Left lobe of liver (tissue), 2 donors: ENCODE data around the gene ARSD. TPM values are rescaled to one million over a fixed set of nuclear protein-coding genes. Genes with fewer than 3 reads are reported as not detected.
"Not testable (repeated sequence)": the region's sequence is repeated elsewhere in the genome, so short reads cannot be mapped to it uniquely, and the experiment has no call there.

Source experiments
- ATAC-seq: fragments of 200-7000 bp; cut with Tn5 transposase; one replicate; pipeline ENCODE4 v1.9.1; 2020; ENCODE audit warnings: mild to moderate bottlenecking, moderate library complexity
- DNase-seq: peaks from one replicate; pipeline ENCODE4 v3.0.0-alpha.2; 2020; ENCODE audit warnings: low spot score
- total RNA-seq: library from RNA; stranded (reverse); gene quantifications from one replicate; pipeline ENCODE4 v1.2.1, GENCODE V29; 2021
- donor health status: DM: no; HTN: no; CAD: no; lungs with moderate emphysema.
- donor health status: DM: no; HTN: yes; CAD: no.

ARSD gene, protein sequence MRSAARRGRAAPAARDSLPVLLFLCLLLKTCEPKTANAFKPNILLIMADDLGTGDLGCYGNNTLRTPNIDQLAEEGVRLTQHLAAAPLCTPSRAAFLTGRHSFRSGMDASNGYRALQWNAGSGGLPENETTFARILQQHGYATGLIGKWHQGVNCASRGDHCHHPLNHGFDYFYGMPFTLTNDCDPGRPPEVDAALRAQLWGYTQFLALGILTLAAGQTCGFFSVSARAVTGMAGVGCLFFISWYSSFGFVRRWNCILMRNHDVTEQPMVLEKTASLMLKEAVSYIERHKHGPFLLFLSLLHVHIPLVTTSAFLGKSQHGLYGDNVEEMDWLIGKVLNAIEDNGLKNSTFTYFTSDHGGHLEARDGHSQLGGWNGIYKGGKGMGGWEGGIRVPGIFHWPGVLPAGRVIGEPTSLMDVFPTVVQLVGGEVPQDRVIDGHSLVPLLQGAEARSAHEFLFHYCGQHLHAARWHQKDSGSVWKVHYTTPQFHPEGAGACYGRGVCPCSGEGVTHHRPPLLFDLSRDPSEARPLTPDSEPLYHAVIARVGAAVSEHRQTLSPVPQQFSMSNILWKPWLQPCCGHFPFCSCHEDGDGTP
- total RNA-seq = 35.4 TPM

DNA sequence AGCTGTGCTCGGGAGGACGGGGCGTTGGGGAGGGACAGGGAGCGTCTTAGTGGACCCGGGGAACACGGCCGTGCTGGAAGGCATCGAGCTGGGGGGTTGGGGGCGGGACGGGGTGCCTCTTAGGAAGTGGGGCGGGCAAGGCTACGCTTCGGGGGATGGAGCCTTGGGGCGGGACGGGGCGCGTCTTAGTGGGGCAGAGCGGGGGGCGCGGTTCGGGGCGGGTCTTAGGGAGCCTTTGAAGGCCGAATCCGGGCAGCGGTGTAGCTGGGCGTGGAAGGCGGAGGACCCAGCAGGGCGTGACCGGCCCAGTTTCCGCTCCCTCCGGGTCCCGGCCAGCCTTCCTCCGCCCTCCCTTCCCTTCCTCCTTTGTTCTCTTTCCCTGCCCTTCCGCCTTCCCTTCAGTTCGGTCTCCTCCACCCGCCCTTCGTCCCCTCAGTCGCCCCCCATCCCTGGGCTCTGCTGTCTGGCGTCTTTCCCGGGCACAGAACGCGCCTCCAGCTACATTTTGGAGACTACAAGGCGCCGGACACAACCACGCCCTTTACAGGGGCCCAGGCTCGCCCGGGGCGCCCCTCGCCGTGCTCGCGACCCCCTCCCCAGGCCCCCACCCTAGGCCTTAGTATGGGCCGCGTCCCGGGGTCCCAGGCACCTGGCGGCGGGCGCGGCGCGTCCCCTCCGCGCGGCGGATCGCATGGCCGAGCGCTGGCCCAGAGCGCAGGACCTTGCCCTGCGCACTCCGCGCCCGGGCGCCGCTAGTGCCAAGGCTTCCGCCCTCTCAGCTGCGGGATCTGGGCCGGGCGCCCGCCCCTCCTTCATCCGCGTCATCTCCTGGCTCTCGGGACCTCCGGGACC lies at the start of gene ARSD:
Gene ARSD, minus strand, starts transcription at position 757 of the 852 bp plus-strand sequence. Its CDS starts 64 bp downstream, at position 693.
- peak; percentile 84 for ATAC-seq
- DNase-seq = peak; percentile 90

DNA sequence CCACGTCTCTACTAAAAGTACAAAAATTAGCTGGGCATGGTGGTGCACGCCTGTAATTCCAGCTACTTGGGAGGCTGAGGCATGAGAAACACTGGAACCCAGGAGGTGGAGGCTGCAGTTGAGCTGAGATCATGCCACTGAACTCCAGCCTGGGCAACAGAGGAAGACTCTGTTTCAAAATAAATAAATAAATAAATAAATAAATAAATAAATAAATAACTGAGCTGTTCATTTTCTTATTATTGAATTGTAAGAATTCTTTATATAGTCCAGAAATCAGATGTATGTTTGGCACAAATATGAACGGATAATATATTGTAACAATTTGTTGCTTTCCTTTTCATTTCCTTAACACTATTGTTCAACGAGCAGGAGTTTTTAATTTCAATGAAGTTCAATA lies 49.5 kb upstream of the ARSD start:
- ATAC-seq = not testable (repeated sequence)

DNA sequence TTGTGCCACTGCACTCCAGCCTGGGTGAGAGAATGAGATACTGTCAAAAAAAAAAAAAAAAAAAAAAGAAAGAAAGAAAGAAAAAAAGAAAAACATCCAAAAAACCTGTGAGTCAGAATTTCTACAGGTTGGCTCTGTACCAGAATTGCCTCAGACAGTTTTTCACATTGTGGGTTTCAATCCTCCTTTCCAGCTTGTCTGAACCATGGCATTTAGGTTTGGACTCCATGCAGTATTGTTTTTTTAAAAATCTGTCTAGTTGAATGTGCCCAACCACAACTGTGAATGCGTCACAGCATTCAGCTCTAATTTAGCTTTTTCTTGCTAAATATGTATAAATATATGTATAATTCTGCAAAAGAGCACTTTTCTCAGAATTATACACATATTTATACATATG lies 45.8 kb upstream of the ARSD start:
- no peak for ATAC-seq
- no peak for DNase-seq

More for the DNA sequence above, 49.5 kb upstream of the ARSD start:
- DNase-seq = not testable (repeated sequence)

DNA sequence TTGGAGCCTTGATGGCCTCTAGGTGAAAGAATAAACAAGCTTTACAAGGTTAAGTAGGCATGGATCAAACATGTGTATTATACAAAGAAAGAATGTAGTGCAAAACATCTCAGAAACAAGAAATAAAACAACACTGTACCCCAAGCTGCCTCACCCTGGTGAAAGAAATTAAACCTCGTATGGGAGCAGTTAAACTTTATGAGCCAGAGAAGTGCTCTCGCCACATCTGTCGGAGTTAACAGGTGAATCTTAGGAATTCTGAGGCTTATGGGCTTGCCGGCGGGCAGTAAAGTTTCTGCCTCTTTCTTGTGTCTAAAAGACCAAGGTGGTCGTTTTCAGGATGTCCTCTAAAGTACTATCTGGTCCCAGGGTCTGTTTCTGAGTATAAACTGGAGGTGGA lies 43.3 kb upstream of the ARSD start:
- ATAC-seq (no peak), DNase-seq (no peak)

DNA sequence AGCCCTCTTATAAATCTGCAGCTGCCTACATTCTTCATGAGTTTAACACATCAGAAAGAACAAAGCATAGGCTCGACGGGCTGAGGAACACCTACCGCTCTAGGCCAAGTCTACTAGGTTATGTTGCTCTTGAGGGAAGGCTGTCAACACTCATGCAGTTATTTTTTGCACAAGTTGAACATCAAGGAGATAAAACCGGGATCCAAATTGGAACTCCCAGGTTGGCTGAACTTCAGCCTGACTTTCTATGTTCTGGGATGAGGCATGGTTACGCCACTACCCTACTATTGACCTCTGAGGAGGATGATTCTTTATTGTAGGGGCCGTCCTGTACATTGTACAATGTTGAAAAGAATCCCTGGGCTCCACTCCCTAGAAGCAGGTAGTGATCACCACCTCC lies 39.9 kb upstream of the ARSD start:
- no peak for ATAC-seq

DNA sequence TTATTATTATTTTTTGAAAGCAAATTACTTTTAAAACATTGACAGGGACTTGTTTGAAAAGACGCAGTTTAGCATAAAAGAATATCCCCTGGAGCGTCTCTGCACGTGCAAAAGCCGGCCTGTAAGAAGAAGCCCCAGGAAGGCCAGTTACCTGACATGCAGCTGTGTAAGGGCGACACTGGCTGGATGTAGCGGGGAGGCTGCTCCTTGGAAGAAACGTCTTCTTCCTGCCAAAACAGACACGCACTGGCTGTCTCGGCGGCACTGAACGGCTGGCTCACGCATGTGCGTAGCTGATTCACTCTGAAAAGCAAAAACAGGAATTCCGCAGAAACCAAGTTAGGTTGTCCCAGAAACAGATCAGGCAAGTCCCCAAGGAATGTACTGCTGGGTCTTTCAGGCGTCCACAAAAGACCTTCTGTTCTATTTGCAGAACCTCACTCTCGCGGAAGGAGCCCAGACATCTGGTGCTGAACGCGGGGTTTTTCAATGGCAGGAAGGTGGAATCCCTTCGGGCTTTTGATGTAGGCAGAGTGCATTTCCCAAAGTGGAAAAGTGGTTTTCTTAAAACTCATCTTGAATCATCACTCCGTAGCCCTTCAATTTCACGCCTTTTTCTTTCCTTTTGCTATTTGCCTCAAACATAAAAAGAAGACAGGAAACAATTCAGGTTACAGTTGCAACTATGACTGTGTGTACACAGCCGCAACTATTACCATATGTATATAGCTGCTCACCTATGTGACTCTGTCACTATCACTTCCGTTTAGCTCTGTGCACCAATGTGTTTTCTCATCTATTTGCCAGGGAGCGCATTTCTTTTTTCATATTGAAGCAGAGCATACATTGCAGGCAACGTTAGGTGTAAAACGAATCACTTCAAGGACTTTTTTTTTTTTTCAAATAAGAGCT lies 39.1 kb upstream of the ARSD start:
- ATAC-seq (no peak), DNase-seq (no peak)

More for the DNA sequence above, 39.9 kb upstream of the ARSD start:
- no peak for DNase-seq

DNA sequence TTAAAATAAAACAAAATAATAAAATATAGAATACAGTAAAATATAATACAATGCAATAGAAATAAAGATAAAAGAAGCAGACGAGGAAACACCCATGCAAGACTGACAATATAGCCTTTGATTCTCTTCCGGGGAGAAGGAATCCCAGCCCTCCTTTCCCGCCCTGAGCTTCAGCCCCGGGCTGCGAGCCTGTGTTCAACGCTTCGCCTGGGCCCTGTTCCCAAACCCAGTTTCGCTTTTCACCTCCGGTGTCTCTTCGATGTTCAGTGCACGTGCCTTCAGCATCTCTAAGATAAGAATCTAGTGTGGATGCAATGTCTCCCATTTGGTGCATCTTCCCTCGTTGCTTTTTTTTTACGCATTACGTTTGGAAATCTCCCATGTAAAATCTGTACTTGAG lies 38.4 kb upstream of the ARSD start:
- DNase-seq (no peak), ATAC-seq (no peak)

DNA sequence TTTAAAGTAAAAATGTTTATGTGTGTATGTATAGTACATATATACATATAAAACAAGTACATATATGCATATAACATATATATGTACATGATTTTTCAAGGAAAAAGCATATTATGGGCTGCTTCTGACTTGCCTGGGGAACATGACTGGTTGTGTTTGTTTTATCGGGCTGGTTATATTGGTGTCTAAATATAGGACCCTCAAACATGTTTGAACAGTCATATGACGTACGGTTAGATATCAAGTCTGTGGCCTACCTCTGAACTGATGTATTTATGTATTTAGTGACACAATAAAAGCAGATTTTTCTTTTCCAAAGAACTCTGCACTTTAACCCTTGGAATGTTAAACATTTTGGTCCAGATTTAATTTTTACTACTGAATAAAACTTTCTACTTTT lies 37.9 kb upstream of the ARSD start:
- ATAC-seq (no peak), DNase-seq (no peak)

DNA sequence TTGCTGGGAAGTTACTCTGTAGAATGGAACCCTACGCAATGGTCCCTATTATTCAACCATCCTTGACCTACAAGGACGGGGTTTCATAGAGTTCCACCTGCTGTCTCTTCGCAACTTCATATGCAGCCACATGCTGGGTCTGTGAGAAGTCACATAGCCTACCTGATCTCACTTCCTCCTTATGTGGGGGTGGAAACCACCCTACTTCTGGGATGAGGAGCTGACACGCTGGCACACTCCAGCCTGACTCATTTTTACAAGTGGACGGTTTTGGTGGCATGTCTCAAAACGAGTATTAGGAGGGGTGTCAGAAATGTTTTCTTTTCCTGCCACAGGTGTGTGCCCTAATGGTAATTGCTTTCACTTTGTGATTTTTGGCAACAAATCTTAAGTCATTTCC lies 36.8 kb upstream of the ARSD start:
- DNase-seq = no peak
- ATAC-seq = no peak

DNA sequence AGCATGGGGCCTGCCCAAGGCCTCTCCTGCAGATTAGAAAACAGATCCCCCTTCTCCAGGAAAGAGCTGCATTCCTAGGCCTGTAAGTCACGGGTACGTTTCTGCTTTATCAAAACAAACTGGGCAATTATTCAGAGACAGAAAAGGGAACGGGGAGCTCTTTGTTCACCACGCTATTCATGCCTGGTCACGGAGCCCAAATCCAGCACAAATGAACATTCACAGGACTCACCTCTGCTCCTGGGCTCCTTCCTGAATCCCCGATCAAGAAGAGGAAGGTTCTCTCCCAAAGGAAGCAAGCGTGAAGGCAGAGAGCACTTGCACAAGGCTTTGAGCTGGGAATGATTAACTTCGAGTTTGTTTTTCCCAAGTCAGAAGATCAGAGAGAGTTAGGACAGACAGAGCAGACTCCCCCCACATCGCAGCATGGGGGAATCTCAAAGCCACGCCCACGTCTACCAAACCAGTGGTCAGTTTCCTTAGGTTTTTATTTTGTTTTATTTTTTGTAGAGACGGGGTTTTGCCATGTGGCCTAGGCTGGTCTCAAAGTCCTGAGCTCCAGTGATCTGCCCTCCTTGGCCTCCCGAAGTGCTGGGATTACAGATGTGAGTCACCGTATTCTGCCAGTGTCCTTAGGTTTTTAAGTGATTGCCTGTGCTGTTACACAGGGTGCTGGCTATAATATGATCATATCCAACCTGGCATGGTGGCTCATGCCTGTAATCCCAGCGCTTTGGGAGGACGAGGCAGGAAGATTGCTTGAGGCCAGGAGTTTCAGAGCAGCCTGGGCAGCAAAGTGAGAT lies 35.1 kb upstream of the ARSD start:
- ATAC-seq (peak; percentile 87), DNase-seq (peak; percentile 48)

DNA sequence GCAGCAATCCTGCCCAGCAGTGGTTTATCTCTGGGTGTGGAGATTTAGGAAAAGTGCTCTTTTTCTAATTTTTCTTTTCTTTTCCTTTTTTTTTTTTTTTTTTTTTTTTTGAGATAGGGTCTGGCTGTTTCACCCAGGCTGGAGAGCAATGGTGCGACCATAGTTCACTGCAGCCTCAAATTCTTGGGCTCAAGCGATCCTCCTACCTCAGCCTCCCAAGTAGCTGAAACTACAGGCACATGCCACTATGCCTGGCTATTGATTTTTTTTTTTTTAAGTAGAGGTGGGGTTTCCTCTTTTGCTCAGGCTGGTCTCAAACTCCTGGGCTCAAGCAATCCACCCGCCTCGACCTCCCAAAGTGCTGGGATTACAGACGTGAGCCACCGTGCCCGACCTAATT lies 34.3 kb upstream of the ARSD start:
- not testable (repeated sequence) for DNase-seq, ATAC-seq

DNA sequence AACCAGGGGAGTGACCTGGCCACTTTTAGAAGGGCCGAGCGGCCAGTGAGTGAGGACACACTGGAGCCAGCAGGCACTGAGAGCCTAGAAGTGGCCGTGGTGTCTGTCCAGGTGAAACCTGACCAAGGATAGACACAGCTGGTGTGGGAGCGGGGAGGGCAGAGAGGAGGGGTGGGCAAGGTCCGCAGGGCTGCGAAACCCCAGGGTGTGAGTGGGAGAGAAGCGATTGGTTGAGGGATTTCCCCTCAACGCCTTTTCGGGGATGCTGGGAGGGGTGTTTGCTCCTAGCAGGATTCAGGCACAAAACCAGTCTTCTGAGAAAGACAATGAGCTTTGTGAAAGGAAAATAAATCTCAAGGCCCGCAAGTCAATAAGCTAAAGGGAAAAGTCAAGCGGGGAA lies 33.2 kb upstream of the ARSD start:
- peak; percentile 54 for DNase-seq
- peak; percentile 82 for ATAC-seq

DNA sequence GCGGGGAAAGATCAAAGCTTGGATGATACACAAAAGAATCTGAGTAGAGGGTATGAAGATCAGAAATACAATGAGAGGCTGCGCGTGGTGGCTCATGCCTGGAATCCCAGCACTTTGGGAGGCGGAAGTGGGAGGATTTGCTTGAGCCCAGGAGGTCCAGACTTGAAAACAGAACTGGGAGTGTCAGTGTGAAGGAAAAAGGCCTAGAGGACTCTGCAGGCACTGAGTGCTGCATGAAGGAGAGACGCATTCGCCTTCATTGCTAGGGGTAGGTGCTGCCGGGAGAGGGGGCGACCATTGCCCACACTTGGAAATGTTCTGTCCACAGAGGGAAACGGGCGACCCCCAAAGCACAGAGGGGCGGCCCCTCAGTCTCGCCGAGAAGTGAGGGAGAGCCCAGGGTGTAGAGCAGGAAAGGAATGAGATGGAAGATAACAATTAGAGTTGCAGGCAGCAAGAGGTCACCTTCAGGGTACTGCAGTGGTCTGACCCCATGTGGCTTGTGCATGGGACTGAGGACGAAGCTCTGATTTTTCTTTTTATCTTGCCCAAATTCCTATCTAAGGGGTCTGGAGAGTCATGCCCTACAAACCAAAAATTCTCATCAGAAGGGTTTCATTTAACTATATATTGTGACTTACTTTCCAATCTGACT lies 31.8 kb upstream of the ARSD start:
- DNase-seq (no peak), ATAC-seq (no peak)

DNA sequence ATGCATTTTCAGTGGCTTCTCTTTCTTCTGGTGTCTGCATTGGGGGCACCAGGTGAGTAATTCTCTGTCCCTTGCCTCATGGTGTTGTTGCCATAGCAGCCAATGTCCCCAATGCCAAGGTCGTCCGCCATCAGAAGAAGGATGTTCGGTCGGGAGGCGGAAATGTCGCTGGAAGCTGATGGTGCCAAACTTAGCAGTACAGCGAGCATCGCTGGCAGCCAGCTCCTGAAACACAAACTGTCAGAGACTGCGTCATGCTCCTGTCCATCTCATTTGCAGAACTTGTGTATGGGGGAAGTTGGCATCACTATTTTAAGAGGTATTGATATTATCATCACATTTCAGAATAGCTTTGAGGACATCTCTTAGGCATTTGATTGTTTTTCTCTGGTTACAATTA lies 29.1 kb upstream of the ARSD start:
- ATAC-seq (no peak), DNase-seq (no peak)

DNA sequence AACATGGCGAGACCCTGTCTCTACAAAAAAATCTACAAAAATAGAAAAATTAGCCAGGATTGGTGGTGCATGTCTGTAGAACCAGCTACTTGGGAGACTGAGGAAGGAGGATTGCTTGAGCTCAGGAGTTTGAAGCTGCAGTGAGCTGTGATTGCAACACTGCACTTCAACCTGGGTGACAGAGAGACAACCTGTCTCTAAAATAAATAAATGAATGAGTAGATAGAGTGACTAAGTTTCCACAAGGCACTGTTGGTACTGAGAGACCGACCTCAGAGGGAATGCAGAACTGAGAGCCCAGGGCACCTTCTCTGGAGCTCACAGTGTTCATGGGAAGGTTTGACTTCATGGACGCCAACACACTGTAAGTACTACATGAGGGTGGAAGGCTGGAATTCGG lies 26.7 kb upstream of the ARSD start:
- DNase-seq = no peak
- ATAC-seq = peak; percentile 78

DNA sequence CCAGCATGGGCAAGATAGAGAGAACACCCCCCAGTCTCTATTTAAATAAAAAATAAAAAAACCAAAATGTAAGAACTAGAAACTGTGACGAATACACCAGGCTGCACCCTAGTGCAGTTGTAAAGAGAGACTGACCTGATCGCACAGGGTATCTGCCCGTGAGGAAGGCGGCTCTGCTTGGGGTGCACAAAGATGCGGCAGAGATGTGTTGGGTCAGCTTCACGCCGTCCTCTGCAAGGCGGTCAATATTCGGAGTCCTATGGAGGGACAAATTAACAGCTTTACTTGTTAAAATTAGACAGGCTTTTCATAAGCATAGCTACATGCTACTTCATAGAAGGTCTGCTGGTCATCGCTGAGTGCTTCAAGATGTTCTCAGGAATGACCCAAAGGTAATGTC lies 26.1 kb upstream of the ARSD start:
- ATAC-seq (no peak), DNase-seq (no peak)

DNA sequence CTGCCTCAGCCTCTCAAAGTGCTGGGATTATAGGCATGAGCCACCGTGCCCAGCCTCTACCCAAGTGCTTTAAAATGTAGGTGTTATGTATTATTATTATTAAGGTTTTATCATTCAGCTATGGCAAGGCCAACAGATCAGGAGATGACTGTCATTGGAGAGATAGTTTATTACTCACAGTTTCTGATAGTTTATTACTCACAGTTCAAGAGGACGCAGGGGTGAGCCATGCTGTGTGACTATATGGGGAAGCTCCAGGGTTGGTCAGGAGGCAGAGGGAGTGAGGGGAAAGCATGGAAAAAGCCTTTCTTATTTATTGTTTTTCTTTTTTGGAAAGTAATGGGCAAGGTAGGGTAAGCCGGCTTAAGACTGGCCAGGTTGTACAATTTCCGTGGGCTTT lies 25.4 kb upstream of the ARSD start:
- DNase-seq = no peak

DNA sequence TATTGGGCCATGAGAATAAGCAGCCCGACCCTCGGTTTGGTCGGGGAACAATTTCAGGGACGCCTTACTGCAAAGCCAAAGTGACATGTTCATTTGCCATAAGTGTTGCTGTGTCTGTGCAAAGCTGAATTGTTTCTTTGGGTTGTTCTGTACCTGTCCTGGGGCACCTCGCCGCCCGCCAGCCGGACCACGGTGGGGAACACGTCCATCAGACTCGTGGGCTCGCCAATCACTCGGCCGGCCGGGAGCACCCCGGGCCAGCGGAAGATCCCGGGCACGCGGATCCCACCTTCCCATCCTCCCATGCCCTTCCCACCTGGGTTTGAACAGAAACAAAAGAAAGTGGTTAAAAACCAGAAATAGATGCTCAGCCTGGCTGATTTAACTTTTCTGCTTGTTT lies 8.8 kb upstream of the ARSD start:
- DNase-seq, ATAC-seq: not testable (repeated sequence)

More for the DNA sequence above, 25.4 kb upstream of the ARSD start:
- no peak for ATAC-seq
